Right ventricle myocardium inferior (tissue), 1 donor: Measurements from ENCODE around the gene FNDC3B. TPM values are rescaled to one million over a fixed set of nuclear protein-coding genes. Genes with fewer than 3 reads are reported as not detected.

Experiments
- ATAC-seq: fragments of 200-7000 bp; cut with Tn5 transposase; one replicate; pipeline ENCODE4 v1.9.1; 2020; ENCODE audit warnings: mild to moderate bottlenecking, moderate library complexity
- DNase-seq: peaks from one replicate; pipeline ENCODE4 v3.0.0; 2021; ENCODE audit errors: missing footprints
- intact Hi-C: fragments of 100-400 bp; cut with DNase I; formaldehyde crosslinking; loops from one replicate; pipeline ENCODE4 v1.11.0; 2022
- total RNA-seq: library from RNA; stranded (reverse); fragmentation: NEBNext Ultra II Directional; extraction: Animal tissue kit (Norgen Biotek cat#: 25700); gene quantifications from one replicate; pipeline ENCODE4 v1.2.1, GENCODE V29; 2021
- donor health status: DM: no; HTN: yes; CAD: no; lungs with severe emphysema.

FNDC3B gene
- total RNA-seq, 1 donor from 2014 or later, result 57.8 TPM

DNA sequence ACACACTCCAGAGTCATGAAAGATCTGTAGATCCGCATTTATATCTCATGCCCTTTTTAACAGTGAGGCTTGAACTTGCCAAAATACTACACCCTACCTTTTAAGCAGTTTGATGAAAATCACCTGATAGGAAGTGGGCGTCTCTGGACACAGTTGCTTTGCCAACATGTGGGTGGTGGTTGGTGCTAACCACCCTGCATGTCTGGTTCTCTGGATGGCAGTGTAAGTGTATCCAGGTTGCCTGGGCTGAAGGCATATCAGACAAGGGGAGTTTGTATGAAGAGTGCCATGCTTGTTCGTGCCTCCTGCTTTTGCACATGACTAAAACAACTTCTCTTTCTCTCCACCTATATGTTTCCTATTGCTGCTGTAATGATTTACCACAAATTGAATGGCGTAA lies 249.3 kb downstream of the FNDC3B start:
- DNase-seq (no peak), ATAC-seq (no peak)
- intact Hi-C loops, result loop anchor here (5.0 kb wide), 2 partner anchors 44 to 86 kb away; no protein-coding TSS in a partner anchor

DNA sequence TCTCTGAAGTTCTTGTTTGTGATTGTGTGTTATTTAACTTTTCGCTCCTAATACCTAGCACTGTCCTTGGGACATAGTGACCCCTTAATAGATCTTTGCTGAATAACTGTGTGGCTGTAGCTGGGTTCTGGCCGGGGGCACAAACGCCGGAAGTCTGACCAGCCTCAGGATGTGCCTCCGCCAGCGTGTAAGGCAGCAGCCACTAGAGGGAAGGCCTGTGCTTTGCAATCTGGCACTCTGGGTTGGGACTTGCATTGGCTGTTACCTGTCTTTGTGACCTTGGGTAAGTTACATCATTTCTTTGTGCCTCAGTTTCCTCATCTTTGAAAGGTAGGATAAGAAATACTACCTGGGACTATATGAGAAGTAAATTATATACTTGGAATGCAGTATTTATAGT lies 250.2 kb downstream of the FNDC3B start:
- no peak for ATAC-seq
- intact Hi-C loops, result loop anchor here (5.0 kb wide), 2 partner anchors 43 to 87 kb away; no protein-coding TSS in a partner anchor

DNA sequence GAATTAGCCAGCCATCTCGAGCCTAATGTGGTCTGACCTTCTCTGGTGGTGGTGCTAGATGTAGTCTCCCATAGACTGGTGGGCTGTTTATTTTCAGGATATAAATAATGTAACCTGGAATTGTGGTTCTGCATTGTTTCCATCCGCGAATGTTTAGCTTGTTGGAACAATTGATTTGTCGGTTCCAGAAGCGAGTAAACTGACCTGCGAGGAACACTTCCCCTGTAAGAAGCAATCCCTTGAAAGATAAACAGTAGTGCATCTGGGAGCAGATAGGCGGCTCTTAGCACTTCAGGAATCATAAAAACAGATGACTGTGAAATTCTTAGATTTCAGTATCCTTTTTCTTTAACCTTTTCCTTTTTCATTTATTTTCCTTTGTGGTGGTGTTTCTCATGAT lies 251.1 kb downstream of the FNDC3B start:
- DNase-seq (no peak), ATAC-seq (no peak)
- intact Hi-C loops, result loop anchor here (5.0 kb wide), 2 partner anchors 33 to 248 kb away; no protein-coding TSS in a partner anchor

More for the DNA sequence above, 250.2 kb downstream of the FNDC3B start:
- DNase-seq, result peak; percentile 65

DNA sequence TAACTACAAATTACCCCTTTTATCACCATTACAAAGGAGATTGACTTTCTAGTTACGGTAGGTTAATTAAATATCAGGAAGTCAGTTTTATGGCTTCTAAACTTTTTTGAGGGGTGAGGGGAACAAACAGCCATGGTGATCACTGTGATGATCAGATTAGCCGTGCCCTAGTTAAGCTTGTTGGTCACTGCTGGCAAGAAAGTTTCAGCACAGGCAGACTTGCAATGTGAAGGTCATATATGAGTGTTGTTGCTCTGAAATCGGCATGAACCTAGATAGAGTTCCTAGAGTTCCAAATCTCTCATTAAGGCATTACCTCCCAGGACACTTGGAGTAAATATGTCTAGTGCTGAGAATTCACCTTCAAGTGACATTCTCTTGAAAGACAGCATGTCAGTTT lies 252.3 kb downstream of the FNDC3B start:
- no peak for ATAC-seq
- no peak for DNase-seq
- intact Hi-C loops, result loop anchor here (5.0 kb wide), 2 partner anchors 34 to 249 kb away; no protein-coding TSS in a partner anchor

DNA sequence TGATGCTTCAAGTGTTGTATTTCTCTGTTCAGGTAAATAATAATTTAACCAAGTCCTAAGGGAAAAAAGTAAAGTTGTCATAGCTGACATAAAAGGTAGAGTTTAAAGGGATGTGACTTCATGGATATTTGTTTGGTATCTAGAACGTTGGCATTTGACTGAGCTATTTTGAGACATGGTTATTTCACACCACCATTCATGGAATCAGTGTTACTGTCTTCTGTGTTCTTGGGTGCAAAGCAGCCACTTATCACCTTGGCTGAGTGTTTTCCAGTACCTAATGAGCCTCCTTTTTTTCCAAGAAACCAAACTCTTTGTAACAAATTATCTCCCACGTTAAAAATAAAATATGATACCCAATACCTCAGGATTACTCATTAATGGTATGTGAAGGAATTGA lies 253.0 kb downstream of the FNDC3B start:
- ATAC-seq, result no peak
- intact Hi-C loops, result loop anchor here (5.0 kb wide), 2 partner anchors 35 to 250 kb away; no protein-coding TSS in a partner anchor

DNA sequence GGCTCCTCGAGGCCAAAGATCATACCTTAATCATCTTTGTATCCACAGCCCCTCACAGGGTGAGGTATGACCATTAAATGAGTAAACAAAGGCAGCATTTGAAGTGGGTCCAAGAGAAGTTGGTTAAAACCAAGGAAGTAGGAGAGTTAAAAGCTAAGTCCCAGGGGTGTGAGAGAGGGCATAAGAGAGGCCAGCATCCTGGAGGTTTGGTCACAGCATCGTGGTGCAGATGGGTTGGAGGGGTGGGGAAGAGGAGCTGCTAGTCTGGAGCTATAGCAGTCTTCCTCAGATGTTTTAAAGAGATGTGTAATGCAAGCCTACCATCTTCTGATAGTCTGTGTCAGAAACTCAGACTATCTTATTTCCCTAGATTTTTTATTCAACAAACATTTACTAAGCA lies 253.7 kb downstream of the FNDC3B start:
- intact Hi-C loops, result loop anchor here (5.0 kb wide), 2 partner anchors 36 to 251 kb away; no protein-coding TSS in a partner anchor
- ATAC-seq (no peak), DNase-seq (no peak)

More for the DNA sequence above, 253.0 kb downstream of the FNDC3B start:
- DNase-seq, result no peak

DNA sequence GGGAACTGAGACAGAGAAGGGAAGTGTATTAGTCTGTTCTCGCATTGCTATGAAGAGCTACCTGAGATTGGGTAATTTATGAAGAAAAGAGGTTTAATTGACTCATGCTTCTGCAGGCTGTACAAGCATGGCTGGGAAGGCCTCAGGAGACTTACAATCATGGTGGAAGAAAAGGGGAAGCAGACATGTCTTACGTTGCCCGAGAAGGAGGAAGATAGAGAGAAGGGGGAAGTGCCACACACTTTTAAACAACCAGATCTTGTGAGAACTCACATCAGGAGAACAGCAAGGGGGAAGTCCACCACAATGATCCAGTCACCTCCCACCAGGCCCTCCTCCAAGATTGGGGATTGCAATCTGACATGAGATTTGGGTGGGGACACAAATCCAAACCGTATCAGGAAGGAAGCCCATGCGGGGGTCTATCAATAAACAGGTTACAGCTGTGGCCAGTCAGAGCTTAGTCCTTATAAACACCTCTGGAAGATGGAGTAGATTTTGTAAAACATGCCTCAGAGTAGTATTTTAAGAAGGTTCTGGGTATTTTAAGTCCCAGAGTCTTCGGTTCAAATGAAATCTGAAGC lies 254.9 kb downstream of the FNDC3B start:
- ATAC-seq, result no peak
- DNase-seq, result no peak
- intact Hi-C loops, result loop anchor here (5.0 kb wide), 2 partner anchors 37 to 252 kb away; no protein-coding TSS in a partner anchor

DNA sequence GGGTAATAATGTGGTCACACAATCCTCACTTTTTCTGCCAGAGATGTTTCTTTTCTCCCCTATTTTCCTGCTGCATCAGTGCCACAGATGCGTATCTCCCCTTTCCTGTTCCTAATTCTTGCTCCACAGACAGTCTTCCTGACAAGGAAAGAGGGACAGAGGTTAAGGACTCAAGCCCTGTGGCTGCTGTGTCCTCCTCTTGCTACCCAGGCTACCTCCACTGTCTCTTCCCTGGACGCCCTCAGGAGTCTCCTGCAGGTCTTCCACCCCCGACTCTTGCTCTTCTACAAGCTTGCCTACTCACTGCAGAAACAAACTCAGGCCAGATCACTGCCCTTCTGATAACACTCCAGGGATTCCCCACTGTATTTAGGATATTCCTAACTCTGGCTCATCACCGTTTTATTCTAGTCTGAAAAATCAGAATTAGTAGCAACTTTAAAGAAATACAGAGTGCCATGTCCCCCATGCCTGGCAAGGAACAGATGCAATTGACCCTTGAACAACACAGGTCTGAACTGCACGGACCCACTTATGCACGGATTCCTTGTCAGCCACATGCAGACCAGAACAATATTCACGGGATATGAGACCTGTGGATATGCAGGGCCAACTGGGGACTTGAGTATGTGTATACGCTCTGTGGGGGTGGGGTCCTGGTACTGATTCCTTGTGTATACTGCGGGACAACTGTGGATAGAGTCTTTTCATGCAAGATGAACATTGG lies 257.0 kb downstream of the FNDC3B start:
- no peak for ATAC-seq
- DNase-seq, result no peak
- intact Hi-C loops, result no loop called here

DNA sequence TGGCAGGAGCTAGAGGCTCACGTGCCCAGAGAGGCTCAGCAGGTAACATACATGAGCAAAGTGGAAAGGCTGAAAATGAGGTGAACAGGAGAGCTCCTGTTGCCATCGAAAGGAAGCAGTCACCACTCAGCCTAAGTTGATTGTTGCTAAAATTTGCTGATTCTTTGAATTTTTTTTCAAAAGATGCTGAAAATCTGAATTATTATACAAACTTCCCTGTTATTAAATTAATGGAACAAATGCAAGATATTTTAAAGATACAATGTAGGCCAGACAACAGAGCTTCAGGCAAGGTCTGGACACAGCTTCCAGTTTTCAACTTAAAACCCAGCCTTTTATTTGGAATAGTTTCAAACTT lies 257.6 kb downstream of the FNDC3B start:
- DNase-seq (no peak), ATAC-seq (no peak)
- intact Hi-C loops, result no loop called here

DNA sequence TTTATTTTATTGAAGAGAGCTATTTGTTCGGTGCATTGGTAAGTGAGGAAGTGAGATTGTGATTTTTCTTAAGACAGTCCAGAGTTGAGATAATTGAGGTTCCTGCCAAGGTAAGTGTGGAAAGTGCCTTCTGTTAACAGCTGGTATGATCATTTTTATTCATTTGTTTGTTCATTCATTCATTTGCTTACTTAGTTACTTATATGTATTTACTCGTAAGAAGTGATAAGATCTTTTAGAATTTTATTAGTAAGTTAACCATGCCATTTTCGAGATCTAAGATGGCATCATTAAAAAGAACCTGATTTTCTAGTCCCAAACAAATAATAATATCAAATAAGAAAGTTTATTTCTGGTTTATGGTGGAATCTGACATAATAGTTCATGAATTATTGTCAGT lies 258.9 kb downstream of the FNDC3B start:
- DNase-seq, result no peak
- intact Hi-C loops, result no loop called here
- ATAC-seq, result no peak

DNA sequence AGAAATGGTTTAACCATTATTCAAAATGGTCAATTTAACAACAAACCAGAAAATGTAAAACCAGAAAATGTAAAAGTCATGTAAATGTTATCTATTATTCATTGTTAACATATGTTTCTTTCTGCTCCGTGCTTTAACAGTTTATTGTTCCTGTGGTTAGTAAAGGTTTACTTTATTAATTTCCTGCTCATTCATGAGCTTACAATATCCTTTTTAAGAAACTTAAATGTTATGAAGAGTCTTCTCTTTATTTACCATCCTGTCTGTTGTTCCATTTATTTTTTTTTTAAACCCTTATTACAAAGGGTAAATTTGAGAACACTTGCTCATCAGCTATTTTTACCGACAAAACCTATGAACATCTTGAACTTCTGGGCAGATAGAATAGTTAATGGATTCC lies 260.8 kb downstream of the FNDC3B start:
- intact Hi-C loops, result no loop called here
- ATAC-seq (no peak), DNase-seq (no peak)

DNA sequence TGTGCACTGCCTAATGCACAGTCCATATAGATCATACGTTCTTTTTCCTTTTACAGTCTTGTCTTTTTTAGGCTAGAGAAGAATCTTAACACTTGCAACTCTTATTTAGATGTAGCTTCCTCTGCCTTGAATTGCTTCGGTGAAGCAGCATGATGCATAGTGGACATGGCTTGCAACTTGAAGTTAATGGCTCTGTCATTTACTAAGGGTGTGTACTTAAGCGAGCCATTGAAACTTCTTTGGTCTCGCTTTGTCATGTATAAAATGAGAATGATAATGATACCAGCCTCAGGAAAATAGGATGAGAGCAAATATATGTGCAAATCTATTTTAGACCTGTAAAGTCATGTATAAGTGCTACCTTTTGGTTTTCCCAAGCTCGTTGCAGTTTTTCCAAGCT lies 261.5 kb downstream of the FNDC3B start:
- intact Hi-C loops, result no loop called here
- ATAC-seq, result no peak
- DNase-seq, result no peak

DNA sequence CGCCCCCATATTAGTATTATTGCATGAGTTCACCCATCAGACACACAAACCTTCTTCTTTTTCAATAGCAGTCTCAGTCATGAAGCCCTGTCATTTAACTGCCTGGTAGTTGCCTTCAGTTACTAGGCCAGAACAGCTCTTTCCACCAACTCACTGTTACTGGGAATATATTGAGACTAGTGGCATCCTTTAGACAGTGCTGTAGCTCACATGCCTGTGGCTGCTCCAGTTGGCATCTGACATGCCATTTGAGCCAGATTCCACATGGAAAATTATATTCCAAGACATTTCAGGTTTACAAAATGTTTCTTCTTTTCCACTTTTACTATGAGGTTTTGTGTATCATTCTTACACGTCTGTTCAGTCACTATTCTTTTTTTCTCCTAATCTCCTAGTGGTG lies 262.8 kb downstream of the FNDC3B start:
- DNase-seq, result no peak
- intact Hi-C loops, result no loop called here
- no peak for ATAC-seq

DNA sequence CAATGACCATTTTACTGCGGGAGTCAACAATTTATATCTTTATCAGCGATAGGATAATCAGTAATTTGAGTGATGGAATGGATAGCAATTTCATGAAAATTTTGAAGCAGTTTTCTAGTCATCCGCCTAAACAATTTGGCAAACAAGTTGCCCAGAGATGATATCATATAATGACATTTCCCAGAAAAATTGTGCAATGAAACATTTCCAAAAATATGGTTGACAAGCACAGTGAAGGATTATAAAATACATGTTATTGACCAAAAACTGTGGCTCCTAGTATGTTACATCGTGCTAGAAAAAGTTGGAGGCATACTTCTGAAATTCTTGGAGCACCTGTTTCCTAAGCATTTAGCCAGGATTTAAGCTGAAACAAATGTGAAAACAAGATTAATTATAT lies 263.8 kb downstream of the FNDC3B start:
- intact Hi-C loops, result no loop called here
- DNase-seq (no peak), ATAC-seq (peak; percentile 16)

DNA sequence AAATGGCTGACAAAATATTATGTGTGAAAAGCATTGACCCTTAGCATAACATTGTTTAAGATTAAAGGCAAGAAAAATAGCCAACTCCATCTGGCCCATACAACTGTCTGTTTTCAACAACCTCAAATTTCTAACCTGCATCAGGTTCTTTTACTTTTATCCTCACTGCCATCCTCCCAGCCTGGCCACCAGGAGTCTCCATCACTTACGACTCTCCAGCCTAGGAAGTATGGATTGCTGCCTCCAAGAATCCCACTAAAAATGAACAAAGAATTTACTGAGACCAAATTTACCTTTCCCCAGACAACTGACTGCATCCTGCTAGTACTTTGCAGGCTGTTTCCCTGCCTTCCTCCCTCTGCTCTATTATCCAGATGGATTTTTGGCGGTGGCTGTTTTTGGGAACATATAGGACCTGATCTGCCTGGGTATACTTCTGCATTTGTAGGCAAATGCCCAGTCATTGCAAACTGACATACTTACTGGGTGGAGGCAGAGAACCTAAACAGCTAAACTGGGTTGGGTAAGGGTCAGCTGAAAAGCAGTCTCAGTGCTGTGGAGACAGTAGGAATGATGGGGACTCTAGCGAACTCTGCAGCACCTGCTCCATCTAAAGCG lies 264.7 kb downstream of the FNDC3B start:
- no peak for ATAC-seq
- intact Hi-C loops, result no loop called here
- no peak for DNase-seq

DNA sequence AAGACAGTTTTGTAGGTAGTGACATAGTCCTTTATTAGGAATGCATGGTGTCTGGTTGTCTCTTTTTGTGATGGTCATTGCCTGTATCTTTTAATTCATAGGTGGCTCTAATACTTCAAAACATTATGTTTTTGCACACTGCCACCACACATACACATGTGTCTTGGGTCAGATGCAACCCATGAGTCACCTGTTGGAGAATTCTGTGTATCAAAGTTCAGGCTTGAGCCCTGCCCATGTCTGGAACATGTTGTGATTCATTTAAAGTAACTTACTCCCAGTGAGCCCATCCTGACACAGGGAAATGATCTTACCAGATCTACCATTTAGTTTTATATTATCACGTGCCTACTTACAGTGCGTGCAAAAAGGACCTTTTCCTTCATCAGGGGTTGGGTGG lies 266.2 kb downstream of the FNDC3B start:
- intact Hi-C loops, result no loop called here
- DNase-seq (no peak), ATAC-seq (no peak)

DNA sequence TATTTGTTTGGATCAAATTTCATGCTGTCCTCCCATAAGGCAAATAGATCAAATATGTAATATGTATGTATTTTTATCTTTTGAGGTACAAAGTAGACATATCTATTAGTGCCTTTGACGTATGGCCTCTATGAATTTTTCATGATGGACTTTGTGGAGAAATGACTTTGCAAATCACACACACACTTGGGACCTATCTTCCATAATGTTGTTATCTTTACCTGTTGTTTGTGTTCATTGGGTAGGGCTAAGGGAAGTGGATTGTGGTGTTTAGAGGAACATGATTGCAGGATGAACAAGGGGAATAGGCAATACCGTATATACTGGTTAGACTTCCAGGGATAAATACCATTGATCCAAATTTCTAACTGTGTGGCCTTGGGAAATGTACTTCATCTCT lies 266.6 kb downstream of the FNDC3B start:
- intact Hi-C loops, result no loop called here
- ATAC-seq (no peak), DNase-seq (no peak)

DNA sequence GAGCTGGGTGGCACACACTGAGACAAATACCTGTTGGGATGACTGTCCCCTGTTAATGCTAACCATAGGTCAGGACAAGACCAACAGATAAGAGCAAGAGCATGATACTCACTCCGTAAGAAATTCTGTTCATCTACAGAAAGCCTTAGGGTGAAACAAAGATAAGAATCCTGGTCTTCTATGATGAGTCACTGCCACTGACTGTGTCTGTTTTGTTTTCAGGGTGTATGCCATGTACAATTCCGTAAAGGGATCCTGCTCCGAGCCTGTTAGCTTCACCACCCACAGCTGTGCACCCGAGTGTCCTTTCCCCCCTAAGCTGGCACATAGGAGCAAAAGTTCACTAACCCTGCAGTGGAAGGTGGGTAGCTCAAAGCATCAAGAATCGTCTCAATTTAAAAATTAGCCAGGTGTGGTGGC lies 267.8 kb downstream of the FNDC3B start:
- ATAC-seq (no peak), DNase-seq (no peak)
- intact Hi-C loops, result no loop called here

DNA sequence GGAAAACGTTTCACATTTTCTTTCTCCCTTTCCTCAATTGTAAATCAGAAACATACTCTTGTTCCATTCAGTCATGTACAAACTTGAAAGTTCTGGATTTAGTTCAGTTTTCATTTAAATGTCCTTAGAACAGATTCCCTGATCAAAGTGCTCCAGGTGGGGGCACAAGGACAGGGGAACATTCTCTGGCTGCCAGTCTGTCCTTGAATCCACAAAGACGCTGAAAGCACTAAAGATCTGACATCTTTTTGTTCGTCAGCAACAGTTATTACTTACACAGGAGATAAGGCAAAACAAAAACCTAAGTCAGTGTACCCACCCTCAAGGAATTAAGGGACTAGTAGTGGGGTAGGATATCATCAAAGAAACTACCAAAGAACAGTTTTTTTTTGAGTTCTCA lies 269.7 kb downstream of the FNDC3B start:
- no peak for ATAC-seq
- no peak for DNase-seq
- intact Hi-C loops, result no loop called here
